Measurements from ENCODE around the gene MRM1.
"Not testable (repeated sequence)": the region's sequence is repeated elsewhere in the genome, so short reads cannot be mapped to it uniquely, and the experiment has no call there.

MRM1 gene

GRCh38 chr17:36602030-36602748 lies 806 bp downstream of the MRM1 start:
- peak; percentile 53 to 54 for DNase-seq

GRCh38 chr17:36602924-36603384 lies 1.6 kb downstream of the MRM1 start:
- DNase-seq = peak; percentile 81 to 83

GRCh38 chr17:36605028-36605427 lies 3.6 kb downstream of the MRM1 start:
- not testable (repeated sequence) for DNase-seq

- DNase-seq = no peak
These were observed 6.9 kb downstream of the MRM1 start for GRCh38 chr17:36608280-36608679.

GRCh38 chr17:36608794-36609497 lies 7.6 kb downstream of the MRM1 start:
- DNase-seq = no peak

GRCh38 chr17:36609498-36609862 lies 8.1 kb downstream of the MRM1 start:
- no peak for DNase-seq

- no peak for DNase-seq
These were observed 9.1 kb downstream of the MRM1 start for GRCh38 chr17:36610474-36610873.

- no peak for DNase-seq
These were observed 10.1 kb downstream of the MRM1 start for GRCh38 chr17:36611345-36612072.

- no peak for DNase-seq
These were observed 10.9 kb downstream of the MRM1 start for GRCh38 chr17:36612323-36612722.

- no peak for DNase-seq
These were observed 11.8 kb downstream of the MRM1 start for GRCh38 chr17:36613155-36613554.

GRCh38 chr17:36614081-36614480 lies 12.7 kb downstream of the MRM1 start:
- no peak for DNase-seq

- DNase-seq = no peak
These were observed 13.6 kb downstream of the MRM1 start for GRCh38 chr17:36614933-36615332.

- no peak for DNase-seq
These were observed 15.0 kb downstream of the MRM1 start for GRCh38 chr17:36616061-36617029.

GRCh38 chr17:36617773-36618172 lies 16.4 kb downstream of the MRM1 start:
- no peak for DNase-seq

GRCh38 chr17:36623281-36623680 lies 21.9 kb downstream of the MRM1 start:
- DNase-seq = no peak

GRCh38 chr17:36625188-36625587 lies 23.8 kb downstream of the MRM1 start:
- DNase-seq = no peak

GRCh38 chr17:36627101-36627500 lies 25.7 kb downstream of the MRM1 start:
- no peak for DNase-seq

GRCh38 chr17:36628576-36628975 lies 27.2 kb downstream of the MRM1 start:
- no peak for DNase-seq

GRCh38 chr17:36629252-36629847 lies 28.0 kb downstream of the MRM1 start:
- DNase-seq = peak; percentile 89

GRCh38 chr17:36629970-36630502 lies 28.7 kb downstream of the MRM1 start:
- DNase-seq = no peak

- no peak for DNase-seq
These were observed 29.6 kb downstream of the MRM1 start for GRCh38 chr17:36631022-36631421.
